WTC11 (cell line): ENCODE results near the gene ZNF438. TPM values are rescaled to one million over a fixed set of nuclear protein-coding genes. Genes with fewer than 3 reads are reported as not detected.

Source experiments
- ATAC-seq: fragments of 200-7000 bp; cut with Tn5 transposase; 2 replicates; pipeline ENCODE4 v1.10.0; 2021; ENCODE audit warnings: mild to moderate bottlenecking, moderate library complexity
- CTCF ChIA-PET: fragments of 300-600 bp; sonication (Branson Sonifier 250); formaldehyde crosslinking; loops from one replicate; lab custom pipeline; 2021; ENCODE audit warnings: antibody characterized with exemption; lab: Charles Lee
- POLR2A ChIA-PET: fragments of 350-600 bp; sonication (Branson Sonifier 250); formaldehyde crosslinking; loops from one replicate; lab custom pipeline; 2021; ENCODE audit warnings: antibody characterized with exemption; lab: Charles Lee
- DNase-seq: peaks from one replicate; pipeline ENCODE4 v3.0.0; 2021; ENCODE audit warnings: low spot score
- H3K27ac Mint-ChIP-seq: 2 replicates; pipeline ENCODE4 v1.8.0; 2021; ENCODE audit warnings: mixed read lengths
- H3K27me3 Mint-ChIP-seq: 2 replicates; pipeline ENCODE4 v1.8.0; 2021; ENCODE audit warnings: low read depth, mild to moderate bottlenecking, moderate library complexity, mixed read lengths
- H3K36me3 Mint-ChIP-seq: 2 replicates; pipeline ENCODE4 v1.8.0; 2021; ENCODE audit warnings: mixed read lengths
- H3K4me1 Mint-ChIP-seq: 2 replicates; pipeline ENCODE4 v1.8.0; 2022; ENCODE audit warnings: mixed read lengths
- H3K4me3 Mint-ChIP-seq: 2 replicates; pipeline ENCODE4 v1.8.0; 2021; ENCODE audit warnings: mild to moderate bottlenecking, moderate library complexity, mixed read lengths
- H3K9me3 Mint-ChIP-seq: 2 replicates; pipeline ENCODE4 v1.8.0; 2021; ENCODE audit warnings: mixed read lengths
- ATF1 ChIP-seq: sonication (generic); formaldehyde crosslinking; IDR thresholded peaks from 2 replicates; pipeline ENCODE4 v1.8.1; 2023; ENCODE audit warnings: mild to moderate bottlenecking, moderate library complexity, missing genetic modification reagents
- CREB1 ChIP-seq: sonication (generic); formaldehyde crosslinking; IDR thresholded peaks from 2 replicates; pipeline ENCODE4 v1.8.0; 2023; ENCODE audit warnings: mild to moderate bottlenecking, missing genetic modification reagents
- GTF2I ChIP-seq: fragments of 250-450 bp; sonication (Bioruptor Pico); conservative IDR thresholded peaks from 2 replicates; pipeline ENCODE4 v1.4.0; 2021; ENCODE audit warnings: mild to moderate bottlenecking
- HMGA2 ChIP-seq: fragments of 250-450 bp; sonication (Bioruptor Pico); IDR thresholded peaks from 2 replicates; pipeline ENCODE4 v1.4.0; 2021; ENCODE audit warnings: mild to moderate bottlenecking, moderate library complexity
- JAZF1 ChIP-seq: fragments of 250-450 bp; sonication (Bioruptor Pico); IDR thresholded peaks from 2 replicates; pipeline ENCODE4 v1.9.0; 2021; ENCODE audit warnings: moderate library complexity, mild to moderate bottlenecking, inconsistent platforms
- MYBL2 ChIP-seq: sonication (generic); formaldehyde crosslinking; IDR thresholded peaks from 2 replicates; pipeline ENCODE4 v1.8.1; 2023; ENCODE audit warnings: mild to moderate bottlenecking, moderate library complexity, missing genetic modification reagents
- NR3C1 ChIP-seq: sonication (generic); formaldehyde crosslinking; conservative IDR thresholded peaks from 2 replicates; pipeline ENCODE4 v1.8.1; 2023; ENCODE audit warnings: low read depth, mild to moderate bottlenecking, missing genetic modification reagents
- RELA ChIP-seq: sonication (generic); formaldehyde crosslinking; IDR thresholded peaks from 2 replicates; pipeline ENCODE4 v1.8.1; 2022; ENCODE audit warnings: missing genetic modification reagents, mild to moderate bottlenecking, borderline replicate concordance
- SOX15 ChIP-seq: fragments of 250-450 bp; sonication (Bioruptor Pico); IDR thresholded peaks from 2 replicates; pipeline ENCODE4 v1.9.0; 2021; ENCODE audit warnings: mild to moderate bottlenecking
- SP1 ChIP-seq: sonication (generic); formaldehyde crosslinking; conservative IDR thresholded peaks from 2 replicates; pipeline ENCODE4 v1.8.1; 2022; ENCODE audit warnings: missing genetic modification reagents
- ZBTB21 ChIP-seq: sonication (generic); formaldehyde crosslinking; IDR thresholded peaks from 2 replicates; pipeline ENCODE4 v1.8.1; 2023; ENCODE audit warnings: mild to moderate bottlenecking, missing genetic modification reagents, borderline replicate concordance
- ZNF219 ChIP-seq: sonication (generic); formaldehyde crosslinking; IDR thresholded peaks from 2 replicates; pipeline ENCODE4 v1.8.0; 2023; ENCODE audit warnings: missing genetic modification reagents, mild to moderate bottlenecking, borderline replicate concordance
- ZNF317 ChIP-seq: sonication (generic); formaldehyde crosslinking; IDR thresholded peaks from 2 replicates; pipeline ENCODE4 v1.8.1; 2023; ENCODE audit warnings: low read depth, mild to moderate bottlenecking, moderate library complexity, missing genetic modification reagents, borderline replicate concordance
- ZNF671 ChIP-seq: fragments of 250-450 bp; sonication (Bioruptor Pico); IDR thresholded peaks from 2 replicates; pipeline ENCODE4 v1.8.0; 2021; ENCODE audit warnings: mild to moderate bottlenecking
- total RNA-seq: library from RNA; stranded (reverse); gene quantifications from 3 replicates; pipeline ENCODE4 v1.2.3, GENCODE V29; 2021
- TF ChIP-seq, protein P1 (sequence below): sonication (generic); formaldehyde crosslinking; IDR thresholded peaks from 2 replicates; pipeline ENCODE4 v1.8.0; 2022; ENCODE audit warnings: missing genetic modification reagents
- TF ChIP-seq, protein P2 (sequence below): sonication (generic); formaldehyde crosslinking; IDR thresholded peaks from 2 replicates; pipeline ENCODE4 v1.8.1; 2022; ENCODE audit warnings: low read depth, missing genetic modification reagents, borderline replicate concordance
- TF ChIP-seq, protein P3 (sequence below): sonication (generic); formaldehyde crosslinking; IDR thresholded peaks from 2 replicates; pipeline ENCODE4 v1.8.0; 2023; ENCODE audit warnings: missing genetic modification reagents, mild to moderate bottlenecking, borderline replicate concordance
- TF ChIP-seq, protein P4 (sequence below): sonication (generic); formaldehyde crosslinking; IDR thresholded peaks from 2 replicates; pipeline ENCODE4 v1.8.0; 2022; ENCODE audit warnings: mild to moderate bottlenecking, missing genetic modification reagents
- TF ChIP-seq, protein P5 (sequence below): fragments of 250-450 bp; sonication (Bioruptor Pico); IDR thresholded peaks from 2 replicates; pipeline ENCODE4 v1.9.0; 2021; ENCODE audit warnings: mild to moderate bottlenecking, borderline replicate concordance
- TF ChIP-seq, protein P6 (sequence below): sonication (generic); formaldehyde crosslinking; IDR thresholded peaks from 2 replicates; pipeline ENCODE4 v1.8.0; 2022; ENCODE audit warnings: mild to moderate bottlenecking, missing genetic modification reagents

The ZNF438 gene
- total RNA-seq, 1 experiment from 2014 or later = 1.9 TPM

DNA sequence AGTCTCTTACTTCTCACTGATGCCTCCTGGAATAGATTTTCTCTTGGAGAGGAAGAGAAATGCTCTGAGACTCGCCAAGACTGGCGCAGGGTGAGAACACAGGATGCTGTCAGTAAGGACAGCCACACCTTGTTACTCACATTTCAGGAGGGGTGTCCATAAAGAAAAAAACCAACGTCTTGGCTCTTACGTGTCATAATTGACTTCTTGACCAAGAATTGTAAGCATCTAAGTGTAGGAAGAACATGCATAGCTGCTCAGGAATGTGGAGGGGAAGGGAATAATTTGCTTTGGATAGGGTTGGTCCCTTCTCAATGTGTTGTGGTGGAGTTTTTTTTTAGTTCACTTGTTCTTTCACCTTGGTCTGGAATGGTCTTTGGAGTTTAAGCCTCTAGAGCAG, 43.8 kb upstream of the ZNF438 start:
- TF ChIP-seq GTF2I (CRISPR knock-in tag) = no peak
- TF ChIP-seq SP1 (CRISPR knock-in tag) = no peak
- TF ChIP-seq ZNF317 = no peak
- TF ChIP-seq ZBTB21 = no peak
- no peak for TF ChIP-seq JAZF1
- TF ChIP-seq, protein P1, sequence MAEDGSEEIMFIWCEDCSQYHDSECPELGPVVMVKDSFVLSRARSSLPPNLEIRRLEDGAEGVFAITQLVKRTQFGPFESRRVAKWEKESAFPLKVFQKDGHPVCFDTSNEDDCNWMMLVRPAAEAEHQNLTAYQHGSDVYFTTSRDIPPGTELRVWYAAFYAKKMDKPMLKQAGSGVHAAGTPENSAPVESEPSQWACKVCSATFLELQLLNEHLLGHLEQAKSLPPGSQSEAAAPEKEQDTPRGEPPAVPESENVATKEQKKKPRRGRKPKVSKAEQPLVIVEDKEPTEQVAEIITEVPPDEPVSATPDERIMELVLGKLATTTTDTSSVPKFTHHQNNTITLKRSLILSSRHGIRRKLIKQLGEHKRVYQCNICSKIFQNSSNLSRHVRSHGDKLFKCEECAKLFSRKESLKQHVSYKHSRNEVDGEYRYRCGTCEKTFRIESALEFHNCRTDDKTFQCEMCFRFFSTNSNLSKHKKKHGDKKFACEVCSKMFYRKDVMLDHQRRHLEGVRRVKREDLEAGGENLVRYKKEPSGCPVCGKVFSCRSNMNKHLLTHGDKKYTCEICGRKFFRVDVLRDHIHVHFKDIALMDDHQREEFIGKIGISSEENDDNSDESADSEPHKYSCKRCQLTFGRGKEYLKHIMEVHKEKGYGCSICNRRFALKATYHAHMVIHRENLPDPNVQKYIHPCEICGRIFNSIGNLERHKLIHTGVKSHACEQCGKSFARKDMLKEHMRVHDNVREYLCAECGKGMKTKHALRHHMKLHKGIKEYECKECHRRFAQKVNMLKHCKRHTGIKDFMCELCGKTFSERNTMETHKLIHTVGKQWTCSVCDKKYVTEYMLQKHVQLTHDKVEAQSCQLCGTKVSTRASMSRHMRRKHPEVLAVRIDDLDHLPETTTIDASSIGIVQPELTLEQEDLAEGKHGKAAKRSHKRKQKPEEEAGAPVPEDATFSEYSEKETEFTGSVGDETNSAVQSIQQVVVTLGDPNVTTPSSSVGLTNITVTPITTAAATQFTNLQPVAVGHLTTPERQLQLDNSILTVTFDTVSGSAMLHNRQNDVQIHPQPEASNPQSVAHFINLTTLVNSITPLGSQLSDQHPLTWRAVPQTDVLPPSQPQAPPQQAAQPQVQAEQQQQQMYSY = no peak
- TF ChIP-seq, protein P2, sequence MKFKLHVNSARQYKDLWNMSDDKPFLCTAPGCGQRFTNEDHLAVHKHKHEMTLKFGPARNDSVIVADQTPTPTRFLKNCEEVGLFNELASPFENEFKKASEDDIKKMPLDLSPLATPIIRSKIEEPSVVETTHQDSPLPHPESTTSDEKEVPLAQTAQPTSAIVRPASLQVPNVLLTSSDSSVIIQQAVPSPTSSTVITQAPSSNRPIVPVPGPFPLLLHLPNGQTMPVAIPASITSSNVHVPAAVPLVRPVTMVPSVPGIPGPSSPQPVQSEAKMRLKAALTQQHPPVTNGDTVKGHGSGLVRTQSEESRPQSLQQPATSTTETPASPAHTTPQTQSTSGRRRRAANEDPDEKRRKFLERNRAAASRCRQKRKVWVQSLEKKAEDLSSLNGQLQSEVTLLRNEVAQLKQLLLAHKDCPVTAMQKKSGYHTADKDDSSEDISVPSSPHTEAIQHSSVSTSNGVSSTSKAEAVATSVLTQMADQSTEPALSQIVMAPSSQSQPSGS = no peak
- TF ChIP-seq ATF1 (CRISPR knock-in tag) = no peak
- TF ChIP-seq RELA = no peak
- no peak for TF ChIP-seq SOX15 (CRISPR knock-in tag)
- TF ChIP-seq HMGA2 (CRISPR knock-in tag) = no peak
- TF ChIP-seq CREB1 = no peak
- peaks cover 36% of the 10 kb centered on the region for H3K4me1 Mint-ChIP-seq
- DNase-seq (no peak), ATAC-seq (no peak)
- ChIA-PET POLR2A (no interaction called here), CTCF (no interaction called here)
- peaks cover 10% of the 10 kb centered on the region for H3K9me3 Mint-ChIP-seq
- no peak overlapping the region for H3K27ac Mint-ChIP-seq
- peaks cover 5% of the 10 kb centered on the region; the same call in 1 of the 2 replicates for H3K27me3 Mint-ChIP-seq
- 0 out of 2 replicates have a peak, but pooled peaks cover 4% of the 10 kb centered on the region for H3K36me3 Mint-ChIP-seq
- no peak overlapping the region for H3K4me3 Mint-ChIP-seq

DNA sequence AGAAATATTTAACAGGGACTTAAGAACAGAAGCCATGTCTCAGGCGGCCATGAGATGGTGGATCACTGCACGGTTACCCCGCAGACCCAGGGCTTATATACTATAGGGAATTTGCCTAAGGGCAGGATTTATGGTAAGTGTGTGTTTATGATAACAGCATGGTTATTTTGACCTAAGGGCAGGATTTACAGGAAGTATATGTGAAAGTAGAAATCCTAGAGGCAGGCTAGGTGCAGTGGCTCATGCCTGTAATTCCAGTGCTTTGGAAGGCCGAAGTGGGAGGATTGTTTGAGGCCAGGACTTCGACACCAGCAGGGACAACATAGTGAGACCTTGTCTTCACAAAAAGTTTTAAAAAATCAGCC, 43.0 kb upstream of the ZNF438 start:
- peaks cover 10% of the 10 kb centered on the region for H3K9me3 Mint-ChIP-seq
- ATAC-seq (no peak), DNase-seq (no peak)
- no peak for TF ChIP-seq ZNF219 (CRISPR knock-in tag)
- TF ChIP-seq, protein P3, sequence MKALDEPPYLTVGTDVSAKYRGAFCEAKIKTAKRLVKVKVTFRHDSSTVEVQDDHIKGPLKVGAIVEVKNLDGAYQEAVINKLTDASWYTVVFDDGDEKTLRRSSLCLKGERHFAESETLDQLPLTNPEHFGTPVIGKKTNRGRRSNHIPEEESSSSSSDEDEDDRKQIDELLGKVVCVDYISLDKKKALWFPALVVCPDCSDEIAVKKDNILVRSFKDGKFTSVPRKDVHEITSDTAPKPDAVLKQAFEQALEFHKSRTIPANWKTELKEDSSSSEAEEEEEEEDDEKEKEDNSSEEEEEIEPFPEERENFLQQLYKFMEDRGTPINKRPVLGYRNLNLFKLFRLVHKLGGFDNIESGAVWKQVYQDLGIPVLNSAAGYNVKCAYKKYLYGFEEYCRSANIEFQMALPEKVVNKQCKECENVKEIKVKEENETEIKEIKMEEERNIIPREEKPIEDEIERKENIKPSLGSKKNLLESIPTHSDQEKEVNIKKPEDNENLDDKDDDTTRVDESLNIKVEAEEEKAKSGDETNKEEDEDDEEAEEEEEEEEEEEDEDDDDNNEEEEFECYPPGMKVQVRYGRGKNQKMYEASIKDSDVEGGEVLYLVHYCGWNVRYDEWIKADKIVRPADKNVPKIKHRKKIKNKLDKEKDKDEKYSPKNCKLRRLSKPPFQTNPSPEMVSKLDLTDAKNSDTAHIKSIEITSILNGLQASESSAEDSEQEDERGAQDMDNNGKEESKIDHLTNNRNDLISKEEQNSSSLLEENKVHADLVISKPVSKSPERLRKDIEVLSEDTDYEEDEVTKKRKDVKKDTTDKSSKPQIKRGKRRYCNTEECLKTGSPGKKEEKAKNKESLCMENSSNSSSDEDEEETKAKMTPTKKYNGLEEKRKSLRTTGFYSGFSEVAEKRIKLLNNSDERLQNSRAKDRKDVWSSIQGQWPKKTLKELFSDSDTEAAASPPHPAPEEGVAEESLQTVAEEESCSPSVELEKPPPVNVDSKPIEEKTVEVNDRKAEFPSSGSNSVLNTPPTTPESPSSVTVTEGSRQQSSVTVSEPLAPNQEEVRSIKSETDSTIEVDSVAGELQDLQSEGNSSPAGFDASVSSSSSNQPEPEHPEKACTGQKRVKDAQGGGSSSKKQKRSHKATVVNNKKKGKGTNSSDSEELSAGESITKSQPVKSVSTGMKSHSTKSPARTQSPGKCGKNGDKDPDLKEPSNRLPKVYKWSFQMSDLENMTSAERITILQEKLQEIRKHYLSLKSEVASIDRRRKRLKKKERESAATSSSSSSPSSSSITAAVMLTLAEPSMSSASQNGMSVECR (CRISPR knock-in tag) = no peak
- no peak for TF ChIP-seq NR3C1 (CRISPR knock-in tag)
- TF ChIP-seq, protein P4, sequence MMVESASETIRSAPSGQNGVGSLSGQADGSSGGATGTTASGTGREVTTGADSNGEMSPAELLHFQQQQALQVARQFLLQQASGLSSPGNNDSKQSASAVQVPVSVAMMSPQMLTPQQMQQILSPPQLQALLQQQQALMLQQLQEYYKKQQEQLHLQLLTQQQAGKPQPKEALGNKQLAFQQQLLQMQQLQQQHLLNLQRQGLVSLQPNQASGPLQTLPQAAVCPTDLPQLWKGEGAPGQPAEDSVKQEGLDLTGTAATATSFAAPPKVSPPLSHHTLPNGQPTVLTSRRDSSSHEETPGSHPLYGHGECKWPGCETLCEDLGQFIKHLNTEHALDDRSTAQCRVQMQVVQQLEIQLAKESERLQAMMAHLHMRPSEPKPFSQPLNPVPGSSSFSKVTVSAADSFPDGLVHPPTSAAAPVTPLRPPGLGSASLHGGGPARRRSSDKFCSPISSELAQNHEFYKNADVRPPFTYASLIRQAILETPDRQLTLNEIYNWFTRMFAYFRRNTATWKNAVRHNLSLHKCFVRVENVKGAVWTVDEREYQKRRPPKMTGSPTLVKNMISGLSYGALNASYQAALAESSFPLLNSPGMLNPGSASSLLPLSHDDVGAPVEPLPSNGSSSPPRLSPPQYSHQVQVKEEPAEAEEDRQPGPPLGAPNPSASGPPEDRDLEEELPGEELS (CRISPR knock-in tag) = no peak
- TF ChIP-seq MYBL2 = no peak
- no peak for TF ChIP-seq HMGA2 (CRISPR knock-in tag)
- TF ChIP-seq, protein P5, sequence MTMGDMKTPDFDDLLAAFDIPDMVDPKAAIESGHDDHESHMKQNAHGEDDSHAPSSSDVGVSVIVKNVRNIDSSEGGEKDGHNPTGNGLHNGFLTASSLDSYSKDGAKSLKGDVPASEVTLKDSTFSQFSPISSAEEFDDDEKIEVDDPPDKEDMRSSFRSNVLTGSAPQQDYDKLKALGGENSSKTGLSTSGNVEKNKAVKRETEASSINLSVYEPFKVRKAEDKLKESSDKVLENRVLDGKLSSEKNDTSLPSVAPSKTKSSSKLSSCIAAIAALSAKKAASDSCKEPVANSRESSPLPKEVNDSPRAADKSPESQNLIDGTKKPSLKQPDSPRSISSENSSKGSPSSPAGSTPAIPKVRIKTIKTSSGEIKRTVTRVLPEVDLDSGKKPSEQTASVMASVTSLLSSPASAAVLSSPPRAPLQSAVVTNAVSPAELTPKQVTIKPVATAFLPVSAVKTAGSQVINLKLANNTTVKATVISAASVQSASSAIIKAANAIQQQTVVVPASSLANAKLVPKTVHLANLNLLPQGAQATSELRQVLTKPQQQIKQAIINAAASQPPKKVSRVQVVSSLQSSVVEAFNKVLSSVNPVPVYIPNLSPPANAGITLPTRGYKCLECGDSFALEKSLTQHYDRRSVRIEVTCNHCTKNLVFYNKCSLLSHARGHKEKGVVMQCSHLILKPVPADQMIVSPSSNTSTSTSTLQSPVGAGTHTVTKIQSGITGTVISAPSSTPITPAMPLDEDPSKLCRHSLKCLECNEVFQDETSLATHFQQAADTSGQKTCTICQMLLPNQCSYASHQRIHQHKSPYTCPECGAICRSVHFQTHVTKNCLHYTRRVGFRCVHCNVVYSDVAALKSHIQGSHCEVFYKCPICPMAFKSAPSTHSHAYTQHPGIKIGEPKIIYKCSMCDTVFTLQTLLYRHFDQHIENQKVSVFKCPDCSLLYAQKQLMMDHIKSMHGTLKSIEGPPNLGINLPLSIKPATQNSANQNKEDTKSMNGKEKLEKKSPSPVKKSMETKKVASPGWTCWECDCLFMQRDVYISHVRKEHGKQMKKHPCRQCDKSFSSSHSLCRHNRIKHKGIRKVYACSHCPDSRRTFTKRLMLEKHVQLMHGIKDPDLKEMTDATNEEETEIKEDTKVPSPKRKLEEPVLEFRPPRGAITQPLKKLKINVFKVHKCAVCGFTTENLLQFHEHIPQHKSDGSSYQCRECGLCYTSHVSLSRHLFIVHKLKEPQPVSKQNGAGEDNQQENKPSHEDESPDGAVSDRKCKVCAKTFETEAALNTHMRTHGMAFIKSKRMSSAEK (CRISPR knock-in tag) = no peak
- TF ChIP-seq ZNF671 (CRISPR knock-in tag) = no peak
- TF ChIP-seq, protein P6, sequence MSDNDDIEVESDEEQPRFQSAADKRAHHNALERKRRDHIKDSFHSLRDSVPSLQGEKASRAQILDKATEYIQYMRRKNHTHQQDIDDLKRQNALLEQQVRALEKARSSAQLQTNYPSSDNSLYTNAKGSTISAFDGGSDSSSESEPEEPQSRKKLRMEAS (CRISPR knock-in tag) = no peak
- CTCF ChIA-PET = no interaction called here
- no peak overlapping the region for H3K4me3 Mint-ChIP-seq
- POLR2A ChIA-PET = no interaction called here
- H3K27ac Mint-ChIP-seq = peak overlapping the region; percentile 58
- 0 out of 2 replicates have a peak, but pooled peaks cover 4% of the 10 kb centered on the region for H3K36me3 Mint-ChIP-seq
- H3K27me3 Mint-ChIP-seq = peaks cover 5% of the 10 kb centered on the region; the same call in 1 of the 2 replicates
- peaks cover 40% of the 10 kb centered on the region for H3K4me1 Mint-ChIP-seq
